Neuronal stem cell (in vitro differentiated cells): ENCODE data around the gene GATAD2B.
"Not testable (repeated sequence)": the region's sequence is repeated elsewhere in the genome, so short reads cannot be mapped to it uniquely, and the experiment has no call there.

Experiments
- DNase-seq: peaks from one replicate; pipeline ENCODE4 v3.0.0-alpha.2; 2013; ENCODE audit warnings: low spot score
- H2AFZ ChIP-seq: one replicate; pipeline ENCODE4 v1.6.1; 2013; ENCODE audit warnings: mild to moderate bottlenecking, low read length, inconsistent platforms
- H2AK5ac ChIP-seq: 2 replicates; pipeline ENCODE4 v1.6.1; 2013; ENCODE audit warnings: low read depth, mild to moderate bottlenecking, inconsistent platforms, low read length, moderate library complexity, mixed read lengths
- H2BK120ac ChIP-seq: 2 replicates; pipeline ENCODE4 v1.6.1; 2013; ENCODE audit warnings: low read depth, mild to moderate bottlenecking, inconsistent platforms, low read length, moderate library complexity, mixed read lengths
- H2BK12ac ChIP-seq: one replicate; pipeline ENCODE4 v1.6.1; 2013; ENCODE audit warnings: low read length, inconsistent platforms
- H2BK15ac ChIP-seq: 2 replicates; pipeline ENCODE4 v1.6.1; 2013; ENCODE audit warnings: mild to moderate bottlenecking, low read length, inconsistent platforms, mixed read lengths
- H2BK5ac ChIP-seq: one replicate; pipeline ENCODE4 v1.6.1; 2013; ENCODE audit warnings: inconsistent platforms, mild to moderate bottlenecking, low read length, moderate library complexity
- H3K14ac ChIP-seq: one replicate; pipeline ENCODE4 v1.6.1; 2013; ENCODE audit warnings: low read length, inconsistent platforms
- H3K18ac ChIP-seq: 2 replicates; pipeline ENCODE4 v1.6.1; 2013; ENCODE audit warnings: low read length, inconsistent platforms
- H3K23ac ChIP-seq: 2 replicates; pipeline ENCODE4 v1.6.1; 2013; ENCODE audit warnings: low read depth, mild to moderate bottlenecking, mixed read lengths, low read length, inconsistent platforms; ENCODE audit not compliant: poor library complexity
- H3K27ac ChIP-seq: replicated peaks from 3 replicates; pipeline ENCODE4 v1.5.1; 2013; ENCODE audit warnings: low read length, inconsistent platforms
- H3K27me3 ChIP-seq, 3 experiments: 2 replicates each; pipeline ENCODE4 v1.6.1; 2013; ENCODE audit warnings: low read length in 3 of 3, mild to moderate bottlenecking in 2 of 3, inconsistent platforms in 1 of 3, low read depth in 1 of 3, mixed read lengths in 1 of 3, moderate library complexity in 1 of 3; ENCODE audit not compliant: control insufficient read depth in 3 of 3, insufficient read depth in 3 of 3
- H3K36me3 ChIP-seq, 2 donors: replicated peaks in 1 of 2; 2 replicates each; pipeline ENCODE4 v1.6.1; 2013; ENCODE audit warnings: low read length in 2 of 2; ENCODE audit not compliant: control insufficient read depth in 2 of 2, insufficient read depth in 2 of 2
- H3K4ac ChIP-seq: 2 replicates; pipeline ENCODE4 v1.6.1; 2013; ENCODE audit warnings: inconsistent platforms, mild to moderate bottlenecking, low read length, moderate library complexity
- H3K4me1 ChIP-seq, 2 donors: 1 replicate in 1 of 2; 2 replicates in 1 of 2; pipeline ENCODE4 v1.6.1; 2013; ENCODE audit warnings: low read length in 2 of 2, low read depth in 1 of 2; ENCODE audit not compliant: control insufficient read depth in 2 of 2, insufficient read depth in 1 of 2
- H3K4me2 ChIP-seq: one replicate; pipeline ENCODE4 v1.6.1; 2013; ENCODE audit warnings: mild to moderate bottlenecking, low read length, inconsistent platforms; ENCODE audit not compliant: insufficient read depth, poor library complexity, severe bottlenecking
- H3K4me3 ChIP-seq, 2 donors: 2 replicates each; pipeline ENCODE4 v1.5.1; 2013; ENCODE audit warnings: low read length in 2 of 2, mild to moderate bottlenecking in 2 of 2, inconsistent platforms in 1 of 2, moderate library complexity in 1 of 2
- H3K79me1 ChIP-seq: one replicate; pipeline ENCODE4 v1.6.1; 2013; ENCODE audit warnings: low read depth, mild to moderate bottlenecking, inconsistent platforms, low read length, moderate library complexity
- H3K9ac ChIP-seq: one replicate; pipeline ENCODE4 v1.6.1; 2013; ENCODE audit warnings: mild to moderate bottlenecking, low read depth, low read length, inconsistent platforms; ENCODE audit not compliant: poor library complexity
- H3K9me3 ChIP-seq, 2 donors: replicated peaks in 1 of 2; 2 replicates each; pipeline versions ENCODE3 to v1.6.1; 2013; ENCODE audit warnings: low read length in 2 of 2, mild to moderate bottlenecking in 2 of 2, inconsistent platforms in 1 of 2, low read depth in 1 of 2, mixed read lengths in 1 of 2, moderate library complexity in 1 of 2; ENCODE audit not compliant: control insufficient read depth in 2 of 2, insufficient read depth in 1 of 2
- H4K8ac ChIP-seq: one replicate; pipeline ENCODE4 v1.6.1; 2013; ENCODE audit warnings: low read depth, mild to moderate bottlenecking, inconsistent platforms, low read length, moderate library complexity
- H4K91ac ChIP-seq: one replicate; pipeline ENCODE4 v1.6.1; 2013; ENCODE audit warnings: low read length, low read depth, mild to moderate bottlenecking, inconsistent platforms; ENCODE audit not compliant: poor library complexity
- WGBS, 2 donors: extraction: QIAGEN DNeasy Blood & Tissue Kit; methylation state at CpG; one replicate each; pipeline ENCODE4 v1.1.7; 2013; ENCODE audit warnings: missing lambda C conversion rate in 2 of 2, mixed read lengths in 1 of 2; ENCODE audit not compliant: insufficient read length in 2 of 2, insufficient replicate concordance in 1 of 2; ENCODE audit errors: extremely low coverage in 2 of 2; 5-methylcytosine and 5-hydroxymethylcytosine counted together

Gene GATAD2B

DNA sequence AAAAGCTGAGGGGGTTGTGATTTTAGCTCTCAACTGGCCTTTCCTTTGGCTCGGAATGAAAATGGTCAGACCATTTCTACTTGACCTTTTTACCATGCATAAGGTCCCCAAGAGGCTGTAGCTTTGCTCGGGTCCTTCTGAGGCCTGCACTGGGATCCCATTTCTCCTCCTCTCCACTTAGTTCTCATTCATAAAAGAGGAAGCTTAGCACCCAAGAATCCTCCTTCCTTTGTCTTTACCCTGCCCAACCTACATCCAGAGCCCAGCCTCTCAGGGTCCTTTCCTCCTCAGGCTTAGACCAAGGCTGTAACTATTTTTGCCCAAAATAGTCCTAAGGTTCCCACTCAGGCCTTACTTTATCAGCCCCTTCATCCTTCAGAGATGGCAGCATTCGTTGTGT is 153.6 kb downstream of the GATAD2B start:
- H2BK5ac ChIP-seq: no peak overlapping the region
- H2BK15ac ChIP-seq: no peak overlapping the region
- H3K4me3 ChIP-seq: no peak overlapping the region
- peaks cover 1% of the 10 kb centered on the region for H3K79me1 ChIP-seq
- H4K91ac ChIP-seq: no peak overlapping the region
- H2AK5ac ChIP-seq: no peak overlapping the region
- no peak overlapping the region for H2AFZ ChIP-seq
- no peak overlapping the region for H3K27ac ChIP-seq
- H3K4ac ChIP-seq: no peak overlapping the region
- no CpG with 5 or more reads among the region's 3 CpGs for WGBS, 2 donors
- no peak overlapping the region for H3K9ac ChIP-seq
- no peak overlapping the region for H2BK12ac ChIP-seq
- no peak overlapping the region for H4K8ac ChIP-seq
- H3K4me1 ChIP-seq: no peaks in the 10 kb centered on the region
- peaks cover 0 to 1% (median 0%) of the 10 kb centered on the region in 3 experiments for H3K27me3 ChIP-seq
- H3K23ac ChIP-seq: no peak overlapping the region
- no peak overlapping the region for H2BK120ac ChIP-seq
- H3K4me2 ChIP-seq: no peak overlapping the region
- H3K14ac ChIP-seq: no peak overlapping the region
- peaks cover 44 to 97% of the 10 kb centered on the region in 2 donors for H3K36me3 ChIP-seq
- no peak overlapping the region for H3K18ac ChIP-seq
- no peaks in the 10 kb centered on the region for H3K9me3 ChIP-seq
- no peak for DNase-seq

DNA sequence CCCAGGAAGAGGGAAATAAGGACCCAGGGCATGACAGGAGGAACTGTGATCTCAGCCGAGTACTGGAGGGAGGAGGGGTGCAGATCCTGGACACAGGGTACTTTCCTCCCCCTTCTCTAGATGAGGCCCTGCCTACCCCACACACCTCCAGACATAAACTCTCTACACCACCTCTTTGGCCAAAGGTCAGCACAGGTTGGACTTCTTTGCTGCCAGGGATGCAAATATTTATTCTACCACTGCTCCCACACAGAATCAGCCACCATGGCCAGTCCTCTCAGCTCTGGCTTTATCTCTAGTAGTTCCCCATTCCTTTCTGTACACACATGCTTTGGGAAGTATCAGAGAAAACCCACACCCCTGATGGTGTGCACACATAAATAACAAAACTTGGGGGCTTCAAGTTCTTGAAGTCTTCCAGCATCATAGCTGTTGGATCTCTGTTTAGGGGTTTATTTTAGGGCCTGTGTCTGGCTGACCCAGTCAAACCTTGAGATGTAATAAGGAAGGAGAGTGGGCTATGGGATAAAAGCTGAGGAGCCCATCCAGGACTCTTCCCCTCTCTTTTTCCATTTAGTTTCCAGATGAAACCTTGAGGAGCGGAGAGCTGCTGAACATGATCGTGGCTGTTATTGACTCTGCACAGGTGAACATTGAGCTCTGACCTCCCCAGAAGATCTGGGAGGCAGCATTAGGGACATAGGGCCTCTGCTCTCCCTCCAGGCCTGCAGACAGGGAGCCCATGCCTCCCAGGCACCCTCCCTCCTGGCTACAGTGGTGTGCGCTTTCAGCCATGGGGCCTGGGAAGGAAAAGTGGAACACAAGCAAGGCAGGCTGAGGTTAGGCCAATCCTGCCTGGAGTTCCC is 154.2 kb downstream of the GATAD2B start:
- Histone ChIP-seq H3K27ac (no peak overlapping the region), H3K4me1 (no peaks in the 10 kb centered on the region), H3K4me3 (no peak overlapping the region), H2BK120ac (no peak overlapping the region), H3K23ac (no peak overlapping the region), H2AK5ac (no peak overlapping the region), H3K4ac (no peak overlapping the region), H3K27me3 (no peaks in the 10 kb centered on the region), H2BK12ac (no peak overlapping the region), H2BK5ac (no peak overlapping the region), H3K36me3 (peaks cover 46 to 97% of the 10 kb centered on the region in 2 donors), H3K79me1 (peaks cover 1% of the 10 kb centered on the region), H3K4me2 (no peak overlapping the region), H4K8ac (no peak overlapping the region), H3K14ac (no peak overlapping the region), H3K9ac (no peak overlapping the region), H3K18ac (no peak overlapping the region), H4K91ac (no peak overlapping the region), H2AFZ (no peak overlapping the region), H2BK15ac (no peak overlapping the region), H3K9me3 (no peaks in the 10 kb centered on the region)
- WGBS, 2 donors: no CpG with 5 or more reads among the region's 4 CpGs
- DNase-seq: no peak

GRCh38 chr1:153767519-153767918 is 155.3 kb downstream of the GATAD2B start:
- DNase-seq: no peak
- Histone ChIP-seq H2BK120ac (no peak overlapping the region), H3K27ac (no peak overlapping the region), H3K23ac (no peak overlapping the region), H3K4me1 (no peaks in the 10 kb centered on the region), H3K36me3 (peaks cover 48 to 97% of the 10 kb centered on the region in 2 donors), H3K9me3 (no peaks in the 10 kb centered on the region), H3K4ac (no peak overlapping the region), H3K4me2 (no peak overlapping the region), H2BK15ac (no peak overlapping the region), H2AFZ (no peak overlapping the region), H3K14ac (no peak overlapping the region), H4K8ac (no peak overlapping the region), H3K18ac (no peak overlapping the region), H2BK5ac (no peak overlapping the region), H4K91ac (no peak overlapping the region), H3K9ac (no peak overlapping the region), H2BK12ac (no peak overlapping the region), H3K27me3 (no peaks in the 10 kb centered on the region), H3K4me3 (peak overlapping the region in 1 of 2 donors; percentile 26), H2AK5ac (no peak overlapping the region), H3K79me1 (peaks cover 1% of the 10 kb centered on the region)
- WGBS, 2 donors: no CpG with 5 or more reads among the region's 11 CpGs

GRCh38 chr1:153766663-153767062 is 156.1 kb downstream of the GATAD2B start:
- H2BK5ac ChIP-seq, H3K4ac ChIP-seq, H3K18ac ChIP-seq, H3K27me3 ChIP-seq, H2BK12ac ChIP-seq, H3K27ac ChIP-seq, H3K23ac ChIP-seq, H4K91ac ChIP-seq, H2BK120ac ChIP-seq, H3K4me2 ChIP-seq, H2AK5ac ChIP-seq, H4K8ac ChIP-seq, H3K14ac ChIP-seq, DNase-seq, H3K9ac ChIP-seq, H3K79me1 ChIP-seq, H3K9me3 ChIP-seq, H2BK15ac ChIP-seq, H2AFZ ChIP-seq, H3K4me3 ChIP-seq, H3K4me1 ChIP-seq: not testable (repeated sequence)
- WGBS, 2 donors: no CpG with 5 or more reads among the region's 10 CpGs
- peaks cover 41 to 97% of the 10 kb centered on the region in 2 donors for H3K36me3 ChIP-seq
